Ovary (tissue), 9 donors: ENCODE results near the gene SNX10. TPM values are rescaled to one million over a fixed set of nuclear protein-coding genes. Genes with fewer than 3 reads are reported as not detected.

Source experiments
- DNase-seq, 5 donors: peaks; one replicate each; pipeline ENCODE4 v3.0.0-alpha.2; 2019 to 2020
- H3K27ac ChIP-seq, 2 donors: fragments of 200-600 bp; one replicate each; pipeline versions ENCODE4 v1.5.1 to v1.8.0; 2019 to 2022
- H3K27me3 ChIP-seq: fragments of 200-600 bp; one replicate; pipeline ENCODE4 v1.8.0; 2022
- H3K36me3 ChIP-seq: fragments of 200-600 bp; sonication (generic); one replicate; pipeline ENCODE4 v1.5.1; 2019
- H3K4me1 ChIP-seq: one replicate; pipeline ENCODE4 v1.8.1; 2013; ENCODE audit warnings: mild to moderate bottlenecking, moderate library complexity; ENCODE audit not compliant: insufficient read depth
- H3K4me3 ChIP-seq: fragments of 200-600 bp; sonication (generic); one replicate; pipeline ENCODE4 v1.5.1; 2017
- H3K9me3 ChIP-seq, 2 donors: fragments of 200-600 bp in 1 of 2; sonication (generic) in 1 of 2; one replicate each; pipeline versions ENCODE4 v1.5.1 to v1.8.1; 2013 to 2019; ENCODE audit warnings: mild to moderate bottlenecking in 1 of 2, moderate library complexity in 1 of 2
- EP300 ChIP-seq: sonication (generic); formaldehyde crosslinking; IDR thresholded peaks from one replicate; pipeline ENCODE4 v1.6.1; 2017; ENCODE audit warnings: antibody characterized with exemption
- POLR2A ChIP-seq: fragments of 450-650 bp; IDR thresholded peaks from one replicate; pipeline ENCODE4 v1.6.1; 2017; ENCODE audit warnings: antibody characterized with exemption, mild to moderate bottlenecking, moderate library complexity
- WGBS, 3 donors: extraction: QIAGEN DNeasy Blood & Tissue Kit in 1 of 3; methylation state at CpG; one replicate each; pipeline versions ENCODE4 v1.1.5 to v1.1.7; 2013 to 2017; 5-methylcytosine and 5-hydroxymethylcytosine counted together
- intact Hi-C, 4 donors: fragments of 100-400 bp; cut with DNase I; formaldehyde crosslinking; loops; one replicate each; pipeline versions ENCODE4 v1.11.0 to v1.15.1; 2022 to 2023
- polyA plus RNA-seq, 2 donors: library from polyadenylated mRNA; stranded (reverse); fragments of 200-250 nt in 1 of 2; fragments of 350-450 nt in 1 of 2; fragmentation: Illumina TruSeq in 1 of 2; extraction: RNeasy Lipid Tissue Mini Kit (QIAGEN cat#74804) in 1 of 2; gene quantifications; one replicate each; pipeline ENCODE4 v1.2.3, GENCODE V29; 2013 to 2014
- total RNA-seq, 7 donors: library from RNA; depleted of rRNA in 2 of 7; stranded (reverse); fragments of >200 nt in 2 of 7; fragmentation: NEBNext Ultra II Directional in 3 of 7; extraction: Animal tissue kit (Norgen Biotek cat#: 25700) in 3 of 7; gene quantifications; one replicate each; pipeline versions ENCODE4 v1.1.0 to v1.2.4, GENCODE V29; 2016 to 2023
- TF ChIP-seq, protein P1 (sequence below), 3 donors: fragments of 450-650 bp in 2 of 3; fragments of 200-600 bp in 1 of 3; IDR thresholded peaks; one replicate each; pipeline versions ENCODE4 v1.5.1 to v1.8.0; 2016 to 2022; ENCODE audit warnings: antibody characterized with exemption in 3 of 3, mild to moderate bottlenecking in 1 of 3
- donor health status: DM: no; HTN: no; CAD: no; lungs with moderate emphysema.
- donor health status: DM: no; HTN: no; CAD: no.
- donor health status: Bipolar disorder and iron deficiency.
- donor health status: DM: yes; HTN: yes; CAD: no.
- donor health status: DM: no; HTN: no; CAD: no.
- donor health status: DM: yes; HTN: yes; CAD: no.

The SNX10 gene
- total and polyA plus RNA-seq, 9 donors = 1.1 to 6.4 (median 2.0) TPM

DNA sequence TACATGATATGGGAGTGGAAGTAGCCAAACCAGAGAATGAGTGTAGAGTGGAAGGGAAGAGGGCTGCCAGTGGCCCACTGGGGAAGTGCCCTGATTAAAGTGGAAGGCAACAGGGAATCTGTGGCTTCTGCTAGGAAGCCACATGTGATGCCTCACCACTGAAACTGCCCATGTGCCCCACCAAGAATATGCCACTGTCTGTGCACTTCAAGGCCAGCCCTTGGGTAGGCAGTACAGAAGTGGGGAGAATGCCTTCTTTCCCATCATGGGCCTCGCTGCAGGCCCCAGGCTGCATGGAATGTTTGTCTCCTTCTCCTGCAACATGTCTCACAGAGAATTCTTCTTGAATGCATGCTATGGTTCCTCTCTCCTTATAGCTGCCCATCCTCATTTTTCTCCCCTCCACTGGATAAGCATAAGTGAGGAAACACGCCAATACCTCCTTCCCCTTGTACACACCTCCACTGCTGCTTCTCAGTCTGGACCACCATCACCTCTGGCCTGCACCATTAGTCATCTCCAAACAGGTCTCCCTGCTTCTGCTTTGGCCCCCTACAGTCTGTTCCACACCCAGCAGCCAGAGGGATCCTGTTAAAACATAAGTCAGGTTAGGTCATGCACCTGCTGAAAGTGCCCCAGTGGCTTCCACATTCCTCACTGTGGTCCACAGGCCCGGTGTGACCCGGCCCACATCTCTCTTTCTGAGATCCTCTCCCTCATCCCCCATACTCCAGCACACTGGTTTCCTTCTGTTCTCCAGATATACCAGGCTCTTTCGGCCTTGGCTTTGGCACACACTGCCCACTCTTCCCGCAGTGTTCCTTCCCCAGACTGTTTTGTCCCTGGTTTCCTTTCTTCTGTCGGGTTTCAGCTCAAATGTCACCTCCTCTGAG, 37.1 kb downstream of the SNX10 start:
- H3K36me3 ChIP-seq = no peaks in the 10 kb centered on the region
- H3K4me1 ChIP-seq = no peaks in the 10 kb centered on the region
- DNase-seq = no peak
- H3K9me3 ChIP-seq = no peaks in the 10 kb centered on the region
- no peaks in the 10 kb centered on the region for H3K27me3 ChIP-seq
- no peak overlapping the region for H3K4me3 ChIP-seq
- TF ChIP-seq POLR2A (no peak), EP300 (no peak)
- TF ChIP-seq, protein P1, sequence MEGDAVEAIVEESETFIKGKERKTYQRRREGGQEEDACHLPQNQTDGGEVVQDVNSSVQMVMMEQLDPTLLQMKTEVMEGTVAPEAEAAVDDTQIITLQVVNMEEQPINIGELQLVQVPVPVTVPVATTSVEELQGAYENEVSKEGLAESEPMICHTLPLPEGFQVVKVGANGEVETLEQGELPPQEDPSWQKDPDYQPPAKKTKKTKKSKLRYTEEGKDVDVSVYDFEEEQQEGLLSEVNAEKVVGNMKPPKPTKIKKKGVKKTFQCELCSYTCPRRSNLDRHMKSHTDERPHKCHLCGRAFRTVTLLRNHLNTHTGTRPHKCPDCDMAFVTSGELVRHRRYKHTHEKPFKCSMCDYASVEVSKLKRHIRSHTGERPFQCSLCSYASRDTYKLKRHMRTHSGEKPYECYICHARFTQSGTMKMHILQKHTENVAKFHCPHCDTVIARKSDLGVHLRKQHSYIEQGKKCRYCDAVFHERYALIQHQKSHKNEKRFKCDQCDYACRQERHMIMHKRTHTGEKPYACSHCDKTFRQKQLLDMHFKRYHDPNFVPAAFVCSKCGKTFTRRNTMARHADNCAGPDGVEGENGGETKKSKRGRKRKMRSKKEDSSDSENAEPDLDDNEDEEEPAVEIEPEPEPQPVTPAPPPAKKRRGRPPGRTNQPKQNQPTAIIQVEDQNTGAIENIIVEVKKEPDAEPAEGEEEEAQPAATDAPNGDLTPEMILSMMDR (IDR thresholded peaks at IDR 0.05) = no peak
- intact Hi-C loops = no loop called here
- WGBS, 3 donors = 89 to 90% (median 90%) methylated on average over 7 of the region's 7 CpGs
- H3K27ac ChIP-seq = no peak overlapping the region

DNA sequence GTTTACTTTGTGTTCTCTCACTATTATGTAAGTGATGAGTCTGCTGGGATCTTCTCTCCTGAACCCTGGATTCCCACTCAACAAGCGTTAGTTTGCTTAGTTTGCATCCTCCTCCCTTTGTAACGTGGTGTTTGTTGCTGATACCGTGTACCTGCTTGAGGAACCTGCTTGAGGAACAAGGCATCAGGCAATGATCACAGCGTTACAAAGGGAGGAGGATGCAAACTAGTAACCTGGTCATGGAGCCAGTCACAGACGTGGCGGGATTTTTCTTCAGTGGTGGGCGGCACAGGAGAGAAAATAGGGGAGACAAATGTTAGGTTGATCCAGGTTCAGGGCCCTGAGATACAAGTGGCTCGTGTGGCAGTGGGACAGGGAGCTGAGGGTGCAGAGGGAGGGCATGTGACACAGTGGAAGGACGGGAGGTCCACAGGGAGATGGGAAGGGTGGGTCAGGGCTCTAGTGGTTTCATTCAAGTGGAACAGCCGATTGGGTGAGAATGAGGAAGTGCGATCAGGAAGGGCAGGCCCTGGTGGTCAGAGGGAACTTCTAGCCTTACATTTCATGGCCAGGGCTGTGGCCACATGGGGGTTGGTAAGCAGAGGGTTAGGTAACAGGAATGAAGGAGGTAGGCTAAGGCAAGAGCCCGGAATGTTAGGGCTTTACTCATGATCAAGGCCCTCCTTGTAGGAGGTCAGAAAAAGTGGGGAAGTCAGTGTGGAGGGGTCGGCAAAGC, 38.0 kb downstream of the SNX10 start:
- Histone ChIP-seq H3K9me3 (no peaks in the 10 kb centered on the region), H3K27me3 (no peaks in the 10 kb centered on the region), H3K36me3 (no peaks in the 10 kb centered on the region), H3K27ac (no peak overlapping the region), H3K4me1 (no peaks in the 10 kb centered on the region), H3K4me3 (no peak overlapping the region)
- no peak for DNase-seq
- intact Hi-C loops = no loop called here
- 87 to 89% (median 88%) methylated on average over 12 to 13 of the region's 13 CpGs for WGBS, 3 donors
- TF ChIP-seq, protein P1 (IDR thresholded peaks at IDR 0.05) = no peak
- TF ChIP-seq POLR2A (no peak), EP300 (no peak)

DNA sequence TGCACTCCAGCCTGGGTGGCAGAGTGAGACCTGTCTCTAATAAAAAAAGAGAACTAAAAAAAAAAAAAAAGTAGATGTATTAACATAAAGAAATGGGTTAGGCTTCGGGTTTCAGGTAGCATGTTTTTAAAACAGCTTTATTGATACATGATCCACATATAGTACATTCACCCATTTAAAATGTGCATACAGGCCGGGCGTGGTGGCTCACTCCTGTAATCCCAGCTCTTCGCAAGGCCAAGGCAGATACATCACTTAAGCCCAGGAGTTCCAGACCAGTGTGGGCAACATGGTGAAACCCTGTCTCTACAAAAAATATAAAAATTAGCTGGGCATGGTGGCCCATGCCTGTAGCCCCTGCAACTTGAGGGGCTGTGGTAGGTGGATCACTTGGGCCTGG, 39.5 kb downstream of the SNX10 start:
- Histone ChIP-seq H3K4me1 (no peaks in the 10 kb centered on the region), H3K4me3 (no peak overlapping the region), H3K27me3 (no peaks in the 10 kb centered on the region), H3K36me3 (no peaks in the 10 kb centered on the region), H3K27ac (no peak overlapping the region), H3K9me3 (no peaks in the 10 kb centered on the region)
- no peak for DNase-seq
- intact Hi-C loops = no loop called here
- TF ChIP-seq EP300 (no peak), POLR2A (no peak)
- TF ChIP-seq, protein P1 (IDR thresholded peaks at IDR 0.05) = no peak
- 85 to 95% (median 95%) methylated on average over 4 of the region's 4 CpGs for WGBS, 3 donors

DNA sequence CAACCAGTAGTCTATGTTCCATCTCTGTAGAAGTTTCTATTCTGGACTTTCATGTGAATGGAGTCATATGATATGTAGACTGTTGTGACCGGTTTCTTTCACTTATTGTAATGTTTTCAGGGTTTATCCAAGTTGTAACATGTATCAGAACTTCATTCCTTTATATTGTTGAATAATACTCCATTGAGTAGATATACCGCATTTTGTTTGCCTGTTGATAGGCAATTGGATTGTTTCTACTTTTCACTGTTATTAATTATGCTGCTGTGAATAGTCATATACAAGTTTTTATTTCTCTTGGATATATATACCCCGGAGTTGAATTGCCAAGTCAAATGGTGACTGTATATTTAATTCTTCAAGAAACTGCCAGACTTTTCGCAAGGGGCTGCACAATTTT, 40.1 kb downstream of the SNX10 start:
- Histone ChIP-seq H3K4me3 (no peak overlapping the region), H3K27me3 (no peaks in the 10 kb centered on the region), H3K36me3 (no peaks in the 10 kb centered on the region), H3K4me1 (no peaks in the 10 kb centered on the region), H3K9me3 (no peaks in the 10 kb centered on the region), H3K27ac (no peak overlapping the region)
- intact Hi-C loops = no loop called here
- WGBS, 3 donors = 83 to 88% (median 87%) methylated on average over 4 of the region's 4 CpGs
- TF ChIP-seq, protein P1 (IDR thresholded peaks at IDR 0.05) = no peak
- TF ChIP-seq POLR2A (no peak), EP300 (no peak)
- no peak for DNase-seq
